ENCODE results near the gene CACNG7. TPM values are rescaled to one million over a fixed set of nuclear protein-coding genes. Genes with fewer than 3 reads are reported as not detected.
A peak's percentile ranks its signal among the peaks of the same experiment; 100 is the strongest.
"Not testable (repeated sequence)": the region's sequence is repeated elsewhere in the genome, so short reads cannot be mapped to it uniquely, and the experiment has no call there.

Gene CACNG7
- polyA plus RNA-seq, 3 donors = not detected

GRCh38 chr19:53947624-53948023 is 38.5 kb downstream of the CACNG7 start:
- TF ChIP-seq CTCF (IDR thresholded peaks at IDR 0.05) = no peak
- Histone ChIP-seq H3K9ac (ENCODE audit: insufficient read depth, low read length, poor library complexity, severe bottlenecking) (no peak overlapping the region), H3K79me2 (ENCODE audit: insufficient read depth, low read length) (no peaks in the 10 kb centered on the region), H3K27me3 (ENCODE audit: control insufficient read depth in 2 of 2, insufficient read depth in 2 of 2, low read length in 2 of 2) (peaks cover 11 to 36% of the 10 kb centered on the region in 2 donors), H3K9me3 (replicated peaks in 1 of 2; ENCODE audit: control insufficient read depth in 1 of 2, insufficient read depth in 1 of 2, low read length in 2 of 2) (peaks cover under 1 to 5% of the 10 kb centered on the region in 2 donors), H2AFZ (ENCODE audit: insufficient read depth, low read depth, low read length, poor library complexity, severe bottlenecking) (no peak overlapping the region), H3K4me3 (replicated peaks in 1 of 3; ENCODE audit: low read depth in 2 of 3, low read length in 3 of 3) (no peak overlapping the region), H3K4me1 (ENCODE audit: control insufficient read depth in 1 of 2, insufficient read depth in 2 of 2, low read length in 2 of 2) (no peaks in the 10 kb centered on the region), H4K20me1 (ENCODE audit: insufficient read depth, low read length) (no peaks in the 10 kb centered on the region), H3K4me2 (replicated peaks; ENCODE audit: extremely low read depth, low read length, poor library complexity, severe bottlenecking) (no peak overlapping the region), H3K36me3 (replicated peaks in 1 of 2; ENCODE audit: control insufficient read depth in 1 of 2, insufficient read depth in 2 of 2, low read length in 2 of 2) (no peaks in the 10 kb centered on the region), H3K27ac (ENCODE audit: low read depth in 1 of 2, low read length in 2 of 2) (no peak overlapping the region)
- Mint-ChIP-seq H3K36me3 (peaks cover under 1 to 1% of the 10 kb centered on the region in 2 donors), H3K4me3 (peak overlapping the region in 1 of 2 donors; percentile 35), H3K27me3 (ENCODE audit: low read depth in 3 of 3) (peaks cover 42 to 60% (median 59%) of the 10 kb centered on the region in 3 donors), H3K27ac (no peak overlapping the region), H3K9me3 (peaks cover 3 to 11% (median 4%) of the 10 kb centered on the region in 7 donors), H3K4me1 (peaks cover 8% of the 10 kb centered on the region)
- intact Hi-C loops (cut with micrococcal nuclease) = no loop called here
- WGBS (ENCODE audit: insufficient coverage) = 72% methylated on average over 2 of the region's 5 CpGs
- no peak for DNase-seq

DNA sequence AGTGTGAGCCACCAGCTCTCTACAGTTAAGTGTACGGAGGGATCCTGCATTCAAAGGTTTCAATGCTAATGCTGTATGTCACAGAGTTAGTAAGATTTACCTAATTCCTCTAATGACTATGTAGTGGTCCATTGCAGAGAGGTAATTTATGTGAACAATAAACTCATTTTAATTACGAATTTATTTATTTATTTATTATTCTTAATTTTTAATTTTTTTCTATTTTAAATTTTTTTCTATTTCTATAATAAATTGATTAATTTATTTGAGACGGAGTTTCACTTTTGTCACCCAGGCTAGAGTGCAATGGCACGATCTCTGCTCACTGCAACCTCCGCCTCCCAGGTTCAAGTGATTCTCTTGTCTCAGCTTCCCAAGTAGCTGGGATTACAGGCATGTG is 39.5 kb downstream of the CACNG7 start:
- H3K4me1 ChIP-seq (ENCODE audit: control insufficient read depth in 1 of 2, insufficient read depth in 2 of 2, low read length in 2 of 2); H3K27ac ChIP-seq (ENCODE audit: low read depth in 1 of 2, low read length in 2 of 2); H4K20me1 ChIP-seq (ENCODE audit: insufficient read depth, low read length); H2AFZ ChIP-seq (ENCODE audit: insufficient read depth, low read depth, low read length, poor library complexity, severe bottlenecking); H3K4me2 ChIP-seq (replicated peaks; ENCODE audit: extremely low read depth, low read length, poor library complexity, severe bottlenecking); H3K4me3 ChIP-seq (replicated peaks in 1 of 3; ENCODE audit: low read depth in 2 of 3, low read length in 3 of 3); intact Hi-C loops (cut with micrococcal nuclease); H3K9me3 Mint-ChIP-seq; H3K4me1 Mint-ChIP-seq; H3K36me3 ChIP-seq (replicated peaks in 1 of 2; ENCODE audit: control insufficient read depth in 1 of 2, insufficient read depth in 2 of 2, low read length in 2 of 2); H3K9ac ChIP-seq (ENCODE audit: insufficient read depth, low read length, poor library complexity, severe bottlenecking); H3K36me3 Mint-ChIP-seq; H3K79me2 ChIP-seq (ENCODE audit: insufficient read depth, low read length); DNase-seq; H3K27ac Mint-ChIP-seq; H3K9me3 ChIP-seq (replicated peaks in 1 of 2; ENCODE audit: control insufficient read depth in 1 of 2, insufficient read depth in 1 of 2, low read length in 2 of 2): not testable (repeated sequence)
- WGBS (ENCODE audit: insufficient coverage) = 100% methylated on average over 1 of the region's 5 CpGs
- peaks cover 6 to 28% of the 10 kb centered on the region in 2 donors for H3K27me3 ChIP-seq (ENCODE audit: control insufficient read depth in 2 of 2, insufficient read depth in 2 of 2, low read length in 2 of 2)
- H3K4me3 Mint-ChIP-seq = peak overlapping the region in 1 of 2 donors; percentile 57
- peaks cover 35 to 56% (median 51%) of the 10 kb centered on the region in 3 donors for H3K27me3 Mint-ChIP-seq (ENCODE audit: low read depth in 3 of 3)

Data from CD14-positive monocyte (primary cell).